GDM1 (cell line): ENCODE measurements around the gene ENSA.
"Not testable (repeated sequence)": the region's sequence is repeated elsewhere in the genome, so short reads cannot be mapped to it uniquely, and the experiment has no call there.

Experiments
- DNase-seq: peaks from one replicate; lab custom pipeline; 2025; lab: John Stamatoyannopoulos, UW

The ENSA gene

GRCh38 chr1:150629115-150629928 is at the start of gene ENSA:
ENSA (minus strand) TSS chr1:150629612; CDS start chr1:150629470, 142 bp downstream.
- peak; percentile 98 for DNase-seq

- no peak for DNase-seq
Observed at GRCh38 chr1:150678988-150679387, 49.6 kb upstream of the ENSA start.

- DNase-seq: no peak
Observed at GRCh38 chr1:150674881-150675280, 45.5 kb upstream of the ENSA start.

GRCh38 chr1:150663321-150663720 is 33.9 kb upstream of the ENSA start:
- DNase-seq: no peak

GRCh38 chr1:150662811-150663210 is 33.4 kb upstream of the ENSA start:
- no peak for DNase-seq

GRCh38 chr1:150661156-150661555 is 31.7 kb upstream of the ENSA start:
- DNase-seq: no peak

GRCh38 chr1:150660584-150660983 is 31.2 kb upstream of the ENSA start:
- no peak for DNase-seq

GRCh38 chr1:150657064-150657463 is 27.7 kb upstream of the ENSA start:
- not testable (repeated sequence) for DNase-seq

- not testable (repeated sequence) for DNase-seq
Observed at GRCh38 chr1:150654635-150655034, 25.2 kb upstream of the ENSA start.

GRCh38 chr1:150650193-150650592 is 20.8 kb upstream of the ENSA start:
- no peak for DNase-seq

GRCh38 chr1:150649441-150650075 is 20.1 kb upstream of the ENSA start:
- DNase-seq: no peak

GRCh38 chr1:150642296-150642695 is 12.9 kb upstream of the ENSA start:
- no peak for DNase-seq

GRCh38 chr1:150641126-150641815 is 11.9 kb upstream of the ENSA start:
- not testable (repeated sequence) for DNase-seq

- not testable (repeated sequence) for DNase-seq
Observed at GRCh38 chr1:150638430-150638829, 9.0 kb upstream of the ENSA start.

GRCh38 chr1:150634839-150635622 is 5.6 kb upstream of the ENSA start:
- DNase-seq: not testable (repeated sequence)

GRCh38 chr1:150628766-150629114 is 672 bp downstream of the ENSA start:
- no peak for DNase-seq

- no peak for DNase-seq
Observed at GRCh38 chr1:150627826-150628410, 1.5 kb downstream of the ENSA start.

GRCh38 chr1:150626150-150626549 is 3.3 kb downstream of the ENSA start:
- no peak for DNase-seq

- not testable (repeated sequence) for DNase-seq
Observed at GRCh38 chr1:150624546-150624945, 4.9 kb downstream of the ENSA start.

- DNase-seq: not testable (repeated sequence)
Observed at GRCh38 chr1:150624134-150624533, 5.3 kb downstream of the ENSA start.

GRCh38 chr1:150622303-150622975 is 7.0 kb downstream of the ENSA start:
- no peak for DNase-seq
